NCI-H146 treated with DMSO at 0.1 percent for 48 hours (cell line): ENCODE measurements around the gene CIROP.

ENCODE experiments used
- DNase-seq: peaks from one replicate; lab custom pipeline; 2025; ENCODE audit not compliant: unreplicated experiment; lab: John Stamatoyannopoulos, UW

Gene CIROP

DNA sequence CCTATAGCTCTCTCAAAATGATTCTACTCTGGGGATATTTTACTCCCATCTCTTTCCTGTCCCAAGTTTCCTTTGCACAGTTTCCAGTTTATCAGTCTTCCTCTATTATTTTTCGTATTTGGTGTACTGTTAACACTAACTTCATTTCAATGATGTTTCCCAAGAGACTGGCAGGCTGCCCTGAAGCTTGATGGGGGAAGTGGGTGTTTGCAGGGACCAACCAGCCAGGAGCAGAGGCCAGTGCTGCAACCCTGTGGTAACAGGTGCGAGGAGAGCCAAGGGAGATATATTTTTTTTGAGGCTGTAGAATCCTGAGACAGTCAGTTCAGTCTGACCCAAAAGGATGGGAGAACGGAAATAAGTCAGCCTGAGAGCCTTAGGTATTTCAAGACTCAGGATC is 26.1 kb upstream of the CIROP start:
- DNase-seq: no peak

DNA sequence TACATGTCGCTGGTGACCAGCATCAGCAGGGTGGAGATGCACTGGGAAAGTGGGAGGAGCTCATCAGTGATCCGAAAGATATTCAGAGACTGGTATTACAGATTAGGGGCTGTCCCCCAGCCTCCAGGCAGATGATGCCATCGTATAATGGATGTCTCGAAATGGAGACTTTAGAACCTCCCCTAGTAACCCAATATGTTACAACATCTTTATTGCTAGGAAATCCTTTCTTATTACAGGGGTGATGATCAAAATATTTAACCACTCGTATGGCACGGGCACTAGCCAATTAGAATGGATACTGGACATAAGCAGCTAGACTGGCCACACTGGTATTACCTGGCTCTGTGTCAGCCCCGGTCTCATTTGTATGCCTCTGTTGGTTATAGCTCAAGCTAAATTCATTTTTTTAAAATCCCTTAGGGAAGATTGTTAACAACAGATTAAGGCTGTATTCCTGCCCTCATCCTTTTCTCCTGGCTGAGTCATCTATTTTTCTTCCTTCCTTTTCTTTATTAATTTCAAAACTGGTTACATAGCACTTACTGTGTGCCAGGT is 25.0 kb upstream of the CIROP start:
- no peak for DNase-seq

DNA sequence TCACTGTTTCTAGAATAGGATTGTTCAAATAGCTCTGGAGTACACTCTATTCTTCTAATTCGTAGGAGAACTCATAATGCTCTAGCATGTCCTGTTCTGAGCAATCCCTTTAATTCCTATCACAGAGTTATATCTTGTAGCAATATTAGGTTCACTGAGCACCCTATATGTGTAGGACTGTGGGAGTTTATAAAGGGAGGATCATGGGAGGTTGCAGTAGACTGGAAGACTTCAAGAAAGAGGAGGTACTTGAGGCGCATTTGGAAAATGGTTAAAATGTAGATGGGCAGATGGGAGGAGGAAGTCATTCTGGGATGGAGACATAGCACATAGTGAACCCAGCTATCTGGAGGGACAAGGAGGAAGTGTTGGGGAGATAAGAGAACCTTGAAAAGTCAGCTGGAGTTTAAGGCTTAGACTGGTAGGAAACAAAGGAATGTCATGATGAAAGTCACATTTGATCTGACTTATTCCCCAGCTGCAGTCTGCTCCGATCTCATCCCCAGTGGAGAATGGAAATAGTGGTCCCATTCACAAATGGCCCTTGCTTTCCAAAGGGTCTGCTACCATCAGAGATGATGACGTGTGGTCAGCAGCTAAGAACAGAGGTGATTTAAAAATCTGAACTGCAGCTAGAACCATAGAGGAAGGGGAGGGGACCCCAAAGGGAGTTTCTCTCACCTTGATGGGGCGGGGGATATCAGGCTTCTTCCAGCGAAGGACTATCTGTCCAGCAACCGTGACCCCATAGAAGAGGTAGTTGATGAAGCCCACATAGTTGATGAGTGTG is 24.4 kb upstream of the CIROP start:
- no peak for DNase-seq

DNA sequence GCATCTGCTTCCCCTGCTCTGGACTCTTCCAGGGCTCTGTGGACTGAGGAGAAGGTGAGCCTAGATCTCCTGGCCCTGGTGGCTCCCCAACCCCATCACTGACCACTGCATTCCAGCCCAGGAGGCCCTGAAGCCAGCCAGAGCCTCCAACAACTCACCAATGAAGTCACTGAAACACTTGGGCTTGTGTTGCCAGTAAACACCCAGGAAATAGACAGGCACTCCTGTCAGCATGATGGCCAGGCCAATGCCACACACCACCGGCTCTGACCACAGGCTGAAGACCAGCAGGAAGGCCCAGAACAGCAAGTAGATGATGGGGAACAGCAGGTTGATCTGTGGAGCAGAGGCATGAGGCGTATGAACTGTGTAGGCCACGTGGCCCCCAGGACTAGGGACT is 23.1 kb upstream of the CIROP start:
- DNase-seq: no peak

DNA sequence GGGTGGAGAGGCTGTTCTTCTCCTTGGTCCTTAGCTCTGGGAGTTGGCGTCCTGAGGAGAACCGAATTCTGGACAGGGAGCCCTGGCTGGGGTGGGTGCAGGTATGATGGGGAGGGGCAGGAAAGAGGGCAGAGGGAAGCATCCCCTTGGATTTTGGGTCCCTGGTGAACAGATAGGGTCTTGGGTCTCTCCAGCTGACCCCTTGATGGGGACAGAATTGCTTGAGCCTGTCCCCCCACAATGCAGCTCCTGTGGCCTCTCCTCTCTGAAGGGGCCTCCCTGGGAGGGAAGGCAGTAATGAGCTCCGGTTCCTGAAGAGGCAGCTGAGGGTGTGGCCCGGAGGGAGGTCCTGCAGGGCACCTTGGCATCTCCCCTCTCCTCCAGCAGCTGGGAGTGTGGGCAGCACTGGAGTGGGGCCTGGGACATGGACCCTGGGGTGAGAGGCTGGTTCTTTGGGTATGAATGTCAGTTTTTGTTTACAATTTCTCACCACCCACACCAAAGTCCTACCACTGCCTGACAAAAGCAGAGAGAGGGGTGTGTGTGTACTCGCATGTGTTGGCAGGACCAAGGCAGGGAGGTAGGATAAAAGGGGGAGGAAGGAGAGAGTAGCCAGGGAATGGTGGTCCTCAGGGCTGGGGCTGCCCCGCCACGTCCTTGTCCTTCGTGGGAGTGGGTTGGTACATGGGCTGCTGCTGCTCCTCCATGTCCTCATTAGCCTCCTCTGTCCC is 21.9 kb upstream of the CIROP start:
- DNase-seq: no peak

DNA sequence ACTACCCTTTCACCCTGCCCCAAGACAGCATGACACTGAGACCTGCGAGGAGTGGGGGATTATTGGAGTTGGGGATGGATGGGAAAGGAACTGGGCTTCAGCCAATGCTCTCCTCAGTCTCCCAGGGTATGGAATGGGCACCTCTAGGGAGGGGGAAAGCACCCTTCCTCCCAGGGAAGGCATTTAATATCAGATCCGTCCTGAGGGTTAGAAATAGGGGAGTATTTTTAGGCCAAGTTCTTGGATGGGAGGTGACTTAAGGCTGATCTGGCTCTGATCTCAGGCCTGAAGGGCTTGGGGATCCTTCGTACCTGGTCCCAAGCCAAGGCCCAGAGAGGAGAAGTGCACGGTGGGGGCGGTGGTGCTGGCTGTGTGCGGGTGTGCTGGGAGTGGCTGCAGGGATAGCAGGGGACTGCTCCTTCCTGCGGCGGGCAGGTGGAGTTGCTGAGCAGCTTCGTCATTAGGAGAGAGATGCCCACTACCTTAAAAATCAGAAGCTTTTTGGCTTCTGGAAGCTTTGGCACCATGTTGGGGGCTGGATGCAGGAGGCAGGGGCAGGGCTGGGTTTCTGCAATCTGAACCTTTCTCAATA is 21.2 kb upstream of the CIROP start:
- DNase-seq: no peak

DNA sequence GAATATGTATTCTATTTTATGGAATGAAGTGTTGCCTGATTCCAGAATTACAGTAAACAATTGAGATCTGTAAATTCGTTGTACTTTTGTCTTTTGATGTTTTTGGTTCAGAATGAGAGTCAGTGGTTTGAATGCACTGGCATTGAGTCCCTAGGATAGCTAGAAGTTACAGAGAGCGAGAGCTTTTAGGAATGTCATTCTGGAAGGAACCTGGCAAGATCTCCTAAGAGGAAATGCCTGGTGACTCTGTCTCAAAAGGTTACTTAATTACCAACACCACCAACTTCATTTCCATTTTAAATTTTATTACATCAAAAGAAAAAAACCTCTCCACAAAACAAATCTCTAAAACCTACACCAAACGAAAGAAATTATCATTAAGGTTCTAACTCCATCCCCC is 20.2 kb upstream of the CIROP start:
- no peak for DNase-seq

DNA sequence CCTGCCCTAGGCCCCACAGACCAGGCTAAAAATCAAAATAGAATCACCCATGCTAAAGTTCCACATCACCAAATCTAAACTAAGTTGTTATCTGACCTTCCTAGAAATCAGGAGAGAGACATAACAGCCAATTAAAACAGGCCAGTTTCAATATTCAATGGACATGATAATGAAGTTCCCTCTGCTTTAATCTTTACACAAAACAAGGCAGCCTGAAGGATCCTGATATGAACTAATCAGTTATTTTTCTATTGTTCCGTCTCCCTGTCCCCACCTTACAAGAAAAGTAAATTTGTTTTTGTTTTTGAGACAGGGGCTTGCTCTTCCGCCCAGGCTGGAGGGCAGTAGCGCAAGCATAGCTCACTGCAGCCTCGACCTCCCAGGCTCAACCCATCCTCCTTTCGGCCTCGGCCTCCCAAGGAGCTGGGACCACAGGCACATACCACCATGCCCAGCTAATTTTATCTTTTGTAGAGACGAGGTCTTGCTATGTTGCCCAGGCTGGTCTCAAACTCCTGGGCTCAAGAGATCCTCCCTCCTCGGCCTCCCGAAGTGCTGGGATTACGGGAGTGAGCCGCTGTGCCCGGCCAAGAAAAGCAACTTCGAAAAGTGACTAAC is 19.7 kb upstream of the CIROP start:
- no peak for DNase-seq

DNA sequence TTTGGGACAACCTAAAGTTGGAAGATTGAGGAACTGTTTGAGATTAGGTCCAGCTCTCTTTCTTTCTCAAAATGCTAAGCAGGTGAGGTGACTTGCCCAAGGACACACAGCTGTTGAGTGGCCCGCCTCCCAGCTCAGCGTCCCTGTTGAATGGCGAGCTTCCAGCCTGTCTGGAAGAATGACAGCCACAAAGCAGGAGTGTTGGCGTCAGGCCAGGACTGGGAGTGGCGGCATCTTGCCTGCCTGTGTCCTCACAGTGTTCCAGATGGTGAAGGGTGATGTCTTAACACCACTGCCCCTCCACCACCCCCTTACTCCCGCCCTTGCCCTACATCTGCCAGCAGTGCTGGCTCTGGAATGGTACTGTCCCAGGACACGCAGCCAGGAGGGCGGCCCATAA is 18.6 kb upstream of the CIROP start:
- no peak for DNase-seq

DNA sequence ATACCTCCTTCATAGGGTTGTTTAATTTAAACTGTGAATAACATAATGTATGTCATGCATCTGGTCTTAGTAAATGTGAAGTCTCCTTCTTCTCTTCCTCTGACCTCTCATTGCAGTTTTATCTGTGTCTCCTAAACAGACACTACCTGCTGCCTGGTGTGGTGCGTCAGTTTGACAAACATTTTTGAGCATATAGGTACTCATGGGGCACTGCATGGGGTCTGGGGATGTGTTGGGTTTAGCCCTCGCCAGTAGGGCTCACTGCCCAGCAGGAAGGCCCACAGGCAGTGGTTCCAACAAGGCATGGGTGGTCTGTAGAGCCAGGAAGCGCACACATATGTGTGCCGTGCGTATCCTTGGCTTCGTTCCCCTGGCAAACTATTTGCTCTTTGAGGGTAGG is 17.3 kb upstream of the CIROP start:
- no peak for DNase-seq

DNA sequence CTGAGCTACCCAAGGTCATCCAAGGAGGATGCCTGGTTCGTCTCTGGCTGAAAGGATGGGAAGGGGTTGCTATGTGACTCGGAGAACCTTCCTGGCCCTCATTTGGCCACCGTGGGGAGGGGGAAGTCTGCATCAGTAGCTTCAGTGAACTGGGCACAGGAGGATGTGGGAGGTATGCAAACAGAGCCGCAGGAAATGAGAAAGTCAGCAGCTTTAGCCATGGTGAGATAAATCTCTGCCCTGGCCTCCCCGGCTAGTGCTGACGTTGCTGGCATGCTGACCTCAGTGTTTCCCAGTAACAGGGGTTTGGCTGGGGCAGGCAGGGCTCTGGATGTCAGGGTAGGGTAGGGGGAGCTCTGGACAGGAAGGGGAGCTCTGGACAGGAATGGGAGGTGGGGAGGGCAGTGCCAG is 16.6 kb upstream of the CIROP start:
- no peak for DNase-seq

DNA sequence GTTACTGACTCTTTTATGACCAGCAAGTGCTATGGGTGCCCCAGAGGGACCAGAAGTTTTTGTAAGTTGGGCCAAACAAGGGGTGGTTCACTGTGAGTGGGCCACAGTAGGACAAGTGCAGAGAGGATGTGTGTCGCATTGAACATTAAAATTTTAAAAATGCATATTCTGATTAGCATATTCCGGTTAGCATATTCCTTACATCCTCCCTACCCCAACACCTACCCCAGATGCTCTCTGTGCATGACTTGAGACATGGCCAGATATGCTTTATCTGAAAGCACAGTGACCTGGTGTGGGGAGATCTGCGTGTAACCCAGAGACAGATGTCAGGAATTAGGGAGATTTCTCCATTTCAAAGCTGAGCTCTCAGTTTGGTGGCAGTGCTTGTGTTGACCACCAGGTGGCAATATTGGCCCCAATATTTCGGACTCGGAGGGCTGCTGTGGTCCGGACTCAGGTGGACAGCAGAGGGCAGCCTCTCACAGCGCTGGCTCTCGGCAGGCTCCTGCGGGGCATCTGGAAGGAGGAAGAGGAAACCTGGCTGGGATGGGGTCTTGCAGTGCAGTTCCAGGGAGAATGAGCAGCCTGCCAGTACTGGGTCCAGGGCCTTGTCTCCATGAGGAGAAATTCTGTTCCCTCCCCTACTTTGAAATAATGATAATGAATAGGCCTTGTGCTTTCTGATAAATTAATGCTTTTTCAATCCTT is 15.9 kb upstream of the CIROP start:
- peak; percentile 61 for DNase-seq

DNA sequence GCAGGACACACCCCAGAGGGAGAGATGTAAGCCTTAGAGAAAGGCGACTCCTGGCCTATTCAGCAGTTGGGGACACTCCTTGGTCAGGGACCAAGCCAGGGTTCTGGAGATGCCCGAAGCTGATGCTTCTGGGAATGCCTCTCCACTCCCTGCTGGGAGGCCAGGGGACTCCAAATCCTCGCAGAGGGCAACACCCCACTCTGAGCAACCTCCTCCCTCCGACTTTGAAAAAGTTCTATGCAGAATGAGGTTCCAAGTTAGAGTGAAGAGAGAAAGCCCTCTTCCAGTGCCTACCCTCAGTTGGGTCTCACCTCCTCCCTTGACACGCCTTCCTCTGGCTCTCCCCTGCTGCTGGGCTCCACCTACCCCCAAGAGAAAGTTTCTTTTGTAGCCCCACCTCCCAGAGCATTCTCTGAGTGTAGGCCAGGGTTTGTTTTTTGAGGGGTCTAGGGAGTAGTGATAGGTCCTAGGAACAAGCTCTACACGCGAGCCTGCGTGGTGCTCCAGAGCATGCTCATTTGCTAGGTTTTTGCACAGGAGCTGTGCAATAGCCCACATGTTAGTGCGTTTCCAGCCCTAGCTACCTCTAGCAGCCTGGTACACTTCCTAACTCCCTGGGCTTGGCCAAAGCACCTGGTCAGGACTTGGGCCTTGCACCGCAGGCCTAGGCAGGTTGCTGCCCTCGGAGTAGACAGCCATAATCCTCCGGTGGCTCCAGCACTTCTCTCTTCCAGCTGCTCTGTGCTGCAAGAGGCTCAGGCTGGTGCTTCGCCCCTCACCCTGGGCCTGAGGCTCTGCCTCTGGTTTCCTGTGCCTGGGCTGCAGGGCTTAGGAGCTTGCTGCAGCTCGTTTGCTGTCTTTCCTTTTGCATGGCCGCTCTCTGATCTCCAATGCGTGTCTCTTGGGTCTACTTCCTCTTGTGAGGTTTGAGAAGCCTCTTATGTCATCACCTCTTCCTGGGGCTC is 14.9 kb upstream of the CIROP start:
- no peak for DNase-seq

DNA sequence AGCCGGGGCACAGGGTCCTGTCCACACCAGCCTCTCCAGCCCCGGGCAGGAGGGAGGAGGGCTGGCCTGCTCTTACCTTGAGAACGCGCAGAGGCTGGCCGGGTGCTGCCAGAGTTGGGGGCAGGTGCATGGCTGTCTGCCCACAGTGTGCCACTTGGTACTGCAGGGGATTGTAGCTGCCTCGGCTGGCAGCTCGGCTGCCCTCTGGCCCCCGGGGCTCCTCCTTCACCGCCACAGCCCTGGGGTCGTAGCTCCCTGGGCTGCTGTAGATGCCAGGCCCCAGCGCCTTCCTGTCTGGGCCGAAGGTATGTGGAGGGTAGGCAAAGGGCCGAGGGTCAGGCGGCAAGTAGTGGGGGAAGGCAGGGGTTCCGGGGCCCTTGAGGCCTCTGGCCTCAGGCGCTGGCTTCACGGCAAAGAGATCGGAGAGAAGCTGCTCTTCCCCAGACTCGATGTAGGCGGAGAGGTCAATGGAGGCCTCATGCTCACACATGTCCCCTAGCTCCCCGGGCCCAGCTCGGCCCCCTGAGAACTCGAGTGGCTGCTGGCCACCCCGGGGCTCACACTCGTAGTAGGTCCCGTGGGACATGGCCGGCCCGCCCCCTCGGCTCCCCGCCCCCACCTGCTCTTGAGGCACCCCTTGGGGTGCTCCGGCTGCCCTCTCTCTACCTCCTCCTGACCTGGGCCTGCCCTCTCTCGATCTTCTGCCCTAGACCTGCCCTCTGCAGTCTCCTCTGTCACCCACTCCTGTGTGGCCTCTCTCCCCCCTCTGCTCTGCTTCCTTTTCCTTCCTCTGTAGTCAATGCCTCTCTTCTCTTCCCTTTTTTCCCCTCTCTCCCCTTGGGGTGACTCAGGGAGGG is 13.9 kb upstream of the CIROP start, which contains the start of gene CEBPE:
Gene CEBPE, minus strand, starts transcription at position 750 of the 857 bp plus-strand sequence. Its CDS starts 164 bp downstream, at position 586.
- DNase-seq: no peak

DNA sequence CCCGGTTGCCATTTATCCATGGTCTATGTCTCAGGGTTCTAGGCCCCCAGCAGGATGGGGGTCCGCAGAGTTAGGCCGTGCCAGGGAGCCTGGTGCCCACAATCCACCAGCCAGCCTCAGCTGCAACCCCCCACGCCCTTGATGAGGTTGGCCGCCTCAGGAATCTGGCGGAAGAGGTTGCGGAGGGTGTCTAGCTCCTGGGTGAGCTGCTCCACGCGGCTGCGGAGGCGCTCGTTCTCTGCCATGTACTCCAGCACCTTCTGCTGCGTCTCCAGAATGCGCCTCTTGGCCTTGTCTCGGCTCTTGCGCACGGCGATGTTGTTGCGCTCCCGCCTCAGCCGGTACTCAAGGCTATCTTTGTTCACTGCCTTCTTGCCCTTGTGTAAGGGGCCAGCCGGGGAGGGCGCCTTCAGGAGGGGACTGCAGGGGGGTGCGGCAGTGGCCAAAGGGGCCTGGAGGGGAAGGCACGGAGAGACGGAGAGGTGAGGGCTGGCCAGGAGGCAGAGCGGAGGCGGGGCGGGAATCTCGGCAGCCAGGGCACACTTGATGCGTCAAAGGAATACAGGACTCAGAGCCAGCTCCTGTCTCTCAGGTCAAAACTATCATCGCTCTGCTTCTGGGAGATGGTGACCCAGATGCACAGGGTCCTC is 12.7 kb upstream of the CIROP start:
- no peak for DNase-seq

DNA sequence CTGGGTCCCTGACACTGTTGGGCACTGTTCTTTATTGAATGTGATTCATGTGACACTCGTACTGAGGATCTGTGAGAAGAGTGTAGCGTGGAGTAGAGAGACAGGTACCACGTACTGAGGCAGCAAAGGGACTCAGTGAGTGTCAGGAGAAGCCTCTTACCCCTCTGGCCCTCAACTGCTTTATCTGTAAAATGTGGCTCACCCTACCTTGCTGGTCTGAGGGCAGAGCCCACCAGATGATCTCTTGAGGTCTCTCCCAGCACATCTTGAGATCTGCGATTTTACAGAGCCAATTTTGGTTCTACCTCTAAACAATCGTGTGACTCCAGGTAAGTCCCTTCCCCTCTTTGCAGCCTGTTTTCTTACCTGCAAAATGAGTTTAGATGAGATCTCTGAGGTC is 11.1 kb upstream of the CIROP start:
- no peak for DNase-seq

DNA sequence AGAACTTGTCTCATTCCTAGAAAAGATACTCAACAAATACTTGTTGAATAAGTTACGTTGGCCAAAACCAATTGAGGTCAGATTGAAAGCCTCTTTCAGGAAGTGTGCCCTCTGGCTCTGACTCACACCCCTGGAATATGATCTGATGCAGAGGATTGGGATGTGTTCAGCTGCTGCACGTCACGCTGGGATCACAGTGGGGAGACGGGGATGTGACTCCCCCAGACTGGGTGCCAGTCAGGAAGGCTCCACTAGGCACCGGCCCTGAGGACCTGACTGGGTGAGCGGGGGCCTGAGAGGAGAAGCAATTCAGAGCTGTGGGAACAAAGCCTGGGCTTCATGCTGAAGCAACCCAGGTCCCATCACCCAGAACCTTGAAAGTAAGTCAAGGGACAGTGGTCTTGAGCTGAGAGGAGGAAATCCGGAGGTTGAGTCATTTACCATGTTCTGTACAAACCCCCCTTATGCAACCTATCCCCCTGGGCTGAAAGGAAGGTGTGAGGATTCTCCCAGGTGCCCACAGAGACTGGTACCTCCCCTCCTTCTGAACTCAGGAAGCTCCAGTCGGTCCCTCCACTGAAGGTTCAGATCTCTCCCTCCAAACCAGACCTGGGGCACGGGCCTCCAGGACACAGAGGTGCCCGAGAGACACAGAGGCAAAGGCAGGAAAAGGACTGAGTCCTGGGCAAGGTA is 10.4 kb upstream of the CIROP start:
- DNase-seq: no peak

DNA sequence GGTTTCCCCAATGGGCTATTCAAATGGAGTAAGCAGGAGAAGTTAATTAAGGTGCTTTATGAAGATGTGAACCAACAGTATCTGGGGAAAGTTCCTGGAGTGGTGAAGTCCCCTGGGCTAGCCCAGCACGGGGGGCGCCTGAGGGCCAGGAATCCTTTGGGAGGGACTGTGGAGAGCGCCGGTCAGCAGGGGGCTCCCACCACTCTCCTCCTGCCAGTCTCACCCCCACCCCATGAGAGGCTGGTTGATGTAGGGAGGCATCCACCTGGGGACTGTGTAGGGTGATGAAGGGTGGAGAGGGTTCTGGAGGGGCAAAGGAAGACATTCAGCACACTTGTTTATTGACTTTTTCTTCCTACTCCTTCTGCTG is 9.9 kb upstream of the CIROP start:
- DNase-seq: no peak
